ENCODE results near the gene MAGI1. TPM values are rescaled to one million over a fixed set of nuclear protein-coding genes. Genes with fewer than 3 reads are reported as not detected.

The MAGI1 gene
- total RNA-seq, 1 donor from 2014 or later, result 10.8 TPM

GRCh38 chr3:65503776-65504175 is 534.9 kb downstream of the MAGI1 start:
- Mint-ChIP-seq H3K4me1 (ENCODE audit: low read depth) (no peaks in the 10 kb centered on the region), H3K36me3 (ENCODE audit: low read depth) (no peaks in the 10 kb centered on the region), H3K9me3 (no peaks in the 10 kb centered on the region), H3K27ac (no peak overlapping the region), H3K27me3 (ENCODE audit: low read depth) (no peaks in the 10 kb centered on the region), H3K4me3 (ENCODE audit: low read depth) (no peak overlapping the region)
- intact Hi-C loops (cut with micrococcal nuclease), result no loop called here
- DNase-seq (ENCODE audit: low spot score), result no peak

GRCh38 chr3:65502526-65502925 is 536.2 kb downstream of the MAGI1 start:
- no peaks in the 10 kb centered on the region for H3K4me1 Mint-ChIP-seq (ENCODE audit: low read depth)
- no peaks in the 10 kb centered on the region for H3K9me3 Mint-ChIP-seq
- no peak overlapping the region for H3K27ac Mint-ChIP-seq
- H3K36me3 Mint-ChIP-seq (ENCODE audit: low read depth), result no peaks in the 10 kb centered on the region
- DNase-seq (ENCODE audit: low spot score), result no peak
- intact Hi-C loops (cut with micrococcal nuclease), result no loop called here
- no peak overlapping the region for H3K4me3 Mint-ChIP-seq (ENCODE audit: low read depth)
- H3K27me3 Mint-ChIP-seq (ENCODE audit: low read depth), result no peaks in the 10 kb centered on the region

- no peaks in the 10 kb centered on the region for H3K4me1 Mint-ChIP-seq (ENCODE audit: low read depth)
- no peak for DNase-seq (ENCODE audit: low spot score)
- H3K9me3 Mint-ChIP-seq, result peaks cover 7% of the 10 kb centered on the region
- H3K27ac Mint-ChIP-seq, result no peak overlapping the region
- intact Hi-C loops (cut with micrococcal nuclease), result no loop called here
- H3K4me3 Mint-ChIP-seq (ENCODE audit: low read depth), result no peak overlapping the region
- H3K27me3 Mint-ChIP-seq (ENCODE audit: low read depth), result no peaks in the 10 kb centered on the region
- no peaks in the 10 kb centered on the region for H3K36me3 Mint-ChIP-seq (ENCODE audit: low read depth)
Observed at GRCh38 chr3:65500398-65501306, 538.1 kb downstream of the MAGI1 start.

GRCh38 chr3:65497846-65498245 is 540.9 kb downstream of the MAGI1 start:
- Mint-ChIP-seq H3K4me1 (ENCODE audit: low read depth) (no peaks in the 10 kb centered on the region), H3K9me3 (peaks cover 14% of the 10 kb centered on the region), H3K36me3 (ENCODE audit: low read depth) (no peaks in the 10 kb centered on the region), H3K4me3 (ENCODE audit: low read depth) (no peak overlapping the region), H3K27me3 (ENCODE audit: low read depth) (no peaks in the 10 kb centered on the region), H3K27ac (no peak overlapping the region)
- no peak for DNase-seq (ENCODE audit: low spot score)
- intact Hi-C loops (cut with micrococcal nuclease), result no loop called here

GRCh38 chr3:65497236-65497635 is 541.5 kb downstream of the MAGI1 start:
- intact Hi-C loops (cut with micrococcal nuclease), result no loop called here
- H3K9me3 Mint-ChIP-seq, result peaks cover 14% of the 10 kb centered on the region
- H3K36me3 Mint-ChIP-seq (ENCODE audit: low read depth), result no peaks in the 10 kb centered on the region
- no peak overlapping the region for H3K4me3 Mint-ChIP-seq (ENCODE audit: low read depth)
- no peaks in the 10 kb centered on the region for H3K27me3 Mint-ChIP-seq (ENCODE audit: low read depth)
- H3K27ac Mint-ChIP-seq, result no peak overlapping the region
- no peak for DNase-seq (ENCODE audit: low spot score)
- no peaks in the 10 kb centered on the region for H3K4me1 Mint-ChIP-seq (ENCODE audit: low read depth)

GRCh38 chr3:65493938-65494337 is 544.8 kb downstream of the MAGI1 start:
- H3K27me3 Mint-ChIP-seq (ENCODE audit: low read depth), result no peaks in the 10 kb centered on the region
- DNase-seq (ENCODE audit: low spot score), result no peak
- H3K9me3 Mint-ChIP-seq, result peaks cover 18% of the 10 kb centered on the region
- H3K27ac Mint-ChIP-seq, result no peak overlapping the region
- no peaks in the 10 kb centered on the region for H3K36me3 Mint-ChIP-seq (ENCODE audit: low read depth)
- H3K4me3 Mint-ChIP-seq (ENCODE audit: low read depth), result no peak overlapping the region
- no peaks in the 10 kb centered on the region for H3K4me1 Mint-ChIP-seq (ENCODE audit: low read depth)
- intact Hi-C loops (cut with micrococcal nuclease), result no loop called here

GRCh38 chr3:65493371-65493882 is 545.3 kb downstream of the MAGI1 start:
- Mint-ChIP-seq H3K4me1 (ENCODE audit: low read depth) (no peaks in the 10 kb centered on the region), H3K4me3 (ENCODE audit: low read depth) (no peak overlapping the region), H3K36me3 (ENCODE audit: low read depth) (no peaks in the 10 kb centered on the region), H3K27ac (no peak overlapping the region), H3K27me3 (ENCODE audit: low read depth) (no peaks in the 10 kb centered on the region), H3K9me3 (peaks cover 18% of the 10 kb centered on the region)
- intact Hi-C loops (cut with micrococcal nuclease), result no loop called here
- DNase-seq (ENCODE audit: low spot score), result no peak

GRCh38 chr3:65492249-65492648 is 546.5 kb downstream of the MAGI1 start:
- Mint-ChIP-seq H3K36me3 (ENCODE audit: low read depth) (no peaks in the 10 kb centered on the region), H3K4me3 (ENCODE audit: low read depth) (no peak overlapping the region), H3K27me3 (ENCODE audit: low read depth) (no peaks in the 10 kb centered on the region), H3K9me3 (peaks cover 22% of the 10 kb centered on the region), H3K4me1 (ENCODE audit: low read depth) (no peaks in the 10 kb centered on the region), H3K27ac (no peak overlapping the region)
- DNase-seq (ENCODE audit: low spot score), result no peak
- intact Hi-C loops (cut with micrococcal nuclease), result no loop called here

- no peak for DNase-seq (ENCODE audit: low spot score)
- Mint-ChIP-seq H3K9me3 (peaks cover 11% of the 10 kb centered on the region), H3K27ac (no peak overlapping the region), H3K36me3 (ENCODE audit: low read depth) (no peaks in the 10 kb centered on the region), H3K27me3 (ENCODE audit: low read depth) (no peaks in the 10 kb centered on the region), H3K4me3 (ENCODE audit: low read depth) (no peak overlapping the region), H3K4me1 (ENCODE audit: low read depth) (no peaks in the 10 kb centered on the region)
- intact Hi-C loops (cut with micrococcal nuclease), result no loop called here
Observed at GRCh38 chr3:65490114-65490513, 548.6 kb downstream of the MAGI1 start.

GRCh38 chr3:65489253-65489652 is 549.5 kb downstream of the MAGI1 start:
- Mint-ChIP-seq H3K9me3 (peaks cover 11% of the 10 kb centered on the region), H3K4me1 (ENCODE audit: low read depth) (no peaks in the 10 kb centered on the region), H3K4me3 (ENCODE audit: low read depth) (no peak overlapping the region), H3K36me3 (ENCODE audit: low read depth) (no peaks in the 10 kb centered on the region), H3K27me3 (ENCODE audit: low read depth) (no peaks in the 10 kb centered on the region), H3K27ac (no peak overlapping the region)
- no peak for DNase-seq (ENCODE audit: low spot score)
- intact Hi-C loops (cut with micrococcal nuclease), result no loop called here

- H3K9me3 Mint-ChIP-seq, result peaks cover 8% of the 10 kb centered on the region
- no peaks in the 10 kb centered on the region for H3K4me1 Mint-ChIP-seq (ENCODE audit: low read depth)
- intact Hi-C loops (cut with micrococcal nuclease), result no loop called here
- DNase-seq (ENCODE audit: low spot score), result no peak
- H3K36me3 Mint-ChIP-seq (ENCODE audit: low read depth), result no peaks in the 10 kb centered on the region
- no peak overlapping the region for H3K4me3 Mint-ChIP-seq (ENCODE audit: low read depth)
- H3K27ac Mint-ChIP-seq, result no peak overlapping the region
- H3K27me3 Mint-ChIP-seq (ENCODE audit: low read depth), result no peaks in the 10 kb centered on the region
Observed at GRCh38 chr3:65485826-65486469, 552.8 kb downstream of the MAGI1 start.

GRCh38 chr3:65484964-65485363 is 553.8 kb downstream of the MAGI1 start:
- no peaks in the 10 kb centered on the region for H3K27me3 Mint-ChIP-seq (ENCODE audit: low read depth)
- no peak overlapping the region for H3K27ac Mint-ChIP-seq
- DNase-seq (ENCODE audit: low spot score), result no peak
- intact Hi-C loops (cut with micrococcal nuclease), result no loop called here
- peaks cover 8% of the 10 kb centered on the region for H3K9me3 Mint-ChIP-seq
- no peak overlapping the region for H3K4me3 Mint-ChIP-seq (ENCODE audit: low read depth)
- H3K4me1 Mint-ChIP-seq (ENCODE audit: low read depth), result no peaks in the 10 kb centered on the region
- no peaks in the 10 kb centered on the region for H3K36me3 Mint-ChIP-seq (ENCODE audit: low read depth)

GRCh38 chr3:65483480-65483879 is 555.2 kb downstream of the MAGI1 start:
- Mint-ChIP-seq H3K27ac (no peak overlapping the region), H3K4me1 (ENCODE audit: low read depth) (no peaks in the 10 kb centered on the region), H3K9me3 (peaks cover 3% of the 10 kb centered on the region), H3K27me3 (ENCODE audit: low read depth) (no peaks in the 10 kb centered on the region), H3K36me3 (ENCODE audit: low read depth) (no peaks in the 10 kb centered on the region), H3K4me3 (ENCODE audit: low read depth) (no peak overlapping the region)
- intact Hi-C loops (cut with micrococcal nuclease), result no loop called here
- no peak for DNase-seq (ENCODE audit: low spot score)
